Right lobe of liver (tissue), 6 donors: ENCODE measurements around the gene KBTBD3. TPM values are rescaled to one million over a fixed set of nuclear protein-coding genes. Genes with fewer than 3 reads are reported as not detected.

Experiments used
- ATAC-seq, 4 donors: fragments of 200-7000 bp; cut with Tn5 transposase; one replicate each; pipeline ENCODE4 v1.9.1; 2020; ENCODE audit warnings: mild to moderate bottlenecking in 4 of 4, moderate library complexity in 4 of 4
- DNase-seq, 3 donors: peaks; one replicate each; pipeline ENCODE4 v3.0.0-alpha.2; 2020
- H3K27ac ChIP-seq, 3 donors: fragments of 200-600 bp; one replicate each; pipeline ENCODE4 v1.8.0; 2022
- H3K27me3 ChIP-seq, 2 donors: fragments of 200-600 bp; one replicate each; pipeline ENCODE4 v1.8.0; 2022
- H3K36me3 ChIP-seq, 4 donors: fragments of 200-600 bp; sonication (generic) in 1 of 4; one replicate each; pipeline versions ENCODE4 v1.5.1 to v1.8.0; 2017 to 2022; ENCODE audit warnings: control low read depth in 1 of 4
- H3K4me1 ChIP-seq, 4 donors: fragments of 200-600 bp; sonication (generic) in 1 of 4; one replicate each; pipeline versions ENCODE4 v1.5.1 to v1.8.0; 2017 to 2022; ENCODE audit warnings: control low read depth in 1 of 4
- H3K4me3 ChIP-seq, 3 donors: fragments of 200-600 bp; one replicate each; pipeline ENCODE4 v1.8.0; 2022
- H3K9me3 ChIP-seq, 4 donors: fragments of 200-600 bp; sonication (generic) in 1 of 4; one replicate each; pipeline versions ENCODE4 v1.5.1 to v1.8.0; 2017 to 2022; ENCODE audit warnings: control low read depth in 1 of 4
- CTCF ChIP-seq, 4 donors: fragments of 200-600 bp in 3 of 4; fragments of 450-650 bp in 1 of 4; IDR thresholded peaks; one replicate each; pipeline versions ENCODE4 v1.5.1 to v1.8.0; 2016 to 2022; ENCODE audit warnings: antibody characterized with exemption in 4 of 4, mild to moderate bottlenecking in 2 of 4
- POLR2A ChIP-seq: fragments of 450-650 bp; IDR thresholded peaks from one replicate; pipeline ENCODE4 v1.6.1; 2017; ENCODE audit warnings: antibody characterized with exemption, mild to moderate bottlenecking
- WGBS: methylation state at CpG from one replicate; pipeline ENCODE4 v1.1.6; 2018; ENCODE audit warnings: low coverage, low lambda C conversion rate; ENCODE audit not compliant: insufficient coverage; ENCODE audit errors: missing lambda C conversion rate; 5-methylcytosine and 5-hydroxymethylcytosine counted together
- intact Hi-C, 2 donors: fragments of 100-400 bp; cut with DNase I; formaldehyde crosslinking; loops; one replicate each; pipeline versions ENCODE4 v1.11.2 to v1.14.1; 2022
- total RNA-seq, 6 experiments: library from RNA; depleted of rRNA in 2 of 6; stranded (reverse); fragments of >200 nt in 2 of 6; fragmentation: NEBNext Ultra II Directional in 3 of 6; extraction: Animal tissue kit (Norgen Biotek cat#: 25700) in 3 of 6; gene quantifications; one replicate each; pipeline versions ENCODE4 v1.1.0 to v1.2.4, GENCODE V29; 2016 to 2023
- donor health status: DM: no; HTN: yes; CAD: no.
- donor health status: DM: no; HTN: no; CAD: no.
- donor health status: DM: no; HTN: no; CAD: no.
- donor health status: DM: no; HTN: yes; CAD: no.
- donor health status: DM: no; HTN: yes; CAD: no.

Gene KBTBD3
- total RNA-seq, 6 experiments from 2014 or later, result 1.9 to 5.0 (median 2.6) TPM

- H3K36me3 ChIP-seq, result no peaks in the 10 kb centered on the region
- ATAC-seq (peak in 3 of 4 donors; percentile 25 to 74 (median 52)), DNase-seq (no peak)
- TF ChIP-seq POLR2A (no peak), CTCF (IDR thresholded peaks at IDR 0.05) (no peak)
- no peaks in the 10 kb centered on the region for H3K27me3 ChIP-seq
- H3K4me1 ChIP-seq, result no peaks in the 10 kb centered on the region
- intact Hi-C loops, result no loop called here
- WGBS, result 61% methylated on average over 3 of the region's 3 CpGs
- H3K4me3 ChIP-seq, result no peak overlapping the region
- no peaks in the 10 kb centered on the region for H3K9me3 ChIP-seq
- H3K27ac ChIP-seq, result no peak overlapping the region
These were observed 6.5 kb downstream of the KBTBD3 start for GRCh38 chr11:106070606-106071005.

GRCh38 chr11:106063009-106063408 is 14.1 kb downstream of the KBTBD3 start:
- intact Hi-C loops, result no loop called here
- Histone ChIP-seq H3K36me3 (no peaks in the 10 kb centered on the region), H3K4me1 (no peaks in the 10 kb centered on the region), H3K27me3 (no peaks in the 10 kb centered on the region), H3K4me3 (no peak overlapping the region), H3K9me3 (no peaks in the 10 kb centered on the region), H3K27ac (no peak overlapping the region)
- TF ChIP-seq POLR2A, result no peak
- TF ChIP-seq CTCF (IDR thresholded peaks at IDR 0.05), result no peak
- DNase-seq (no peak), ATAC-seq (no peak)

DNA sequence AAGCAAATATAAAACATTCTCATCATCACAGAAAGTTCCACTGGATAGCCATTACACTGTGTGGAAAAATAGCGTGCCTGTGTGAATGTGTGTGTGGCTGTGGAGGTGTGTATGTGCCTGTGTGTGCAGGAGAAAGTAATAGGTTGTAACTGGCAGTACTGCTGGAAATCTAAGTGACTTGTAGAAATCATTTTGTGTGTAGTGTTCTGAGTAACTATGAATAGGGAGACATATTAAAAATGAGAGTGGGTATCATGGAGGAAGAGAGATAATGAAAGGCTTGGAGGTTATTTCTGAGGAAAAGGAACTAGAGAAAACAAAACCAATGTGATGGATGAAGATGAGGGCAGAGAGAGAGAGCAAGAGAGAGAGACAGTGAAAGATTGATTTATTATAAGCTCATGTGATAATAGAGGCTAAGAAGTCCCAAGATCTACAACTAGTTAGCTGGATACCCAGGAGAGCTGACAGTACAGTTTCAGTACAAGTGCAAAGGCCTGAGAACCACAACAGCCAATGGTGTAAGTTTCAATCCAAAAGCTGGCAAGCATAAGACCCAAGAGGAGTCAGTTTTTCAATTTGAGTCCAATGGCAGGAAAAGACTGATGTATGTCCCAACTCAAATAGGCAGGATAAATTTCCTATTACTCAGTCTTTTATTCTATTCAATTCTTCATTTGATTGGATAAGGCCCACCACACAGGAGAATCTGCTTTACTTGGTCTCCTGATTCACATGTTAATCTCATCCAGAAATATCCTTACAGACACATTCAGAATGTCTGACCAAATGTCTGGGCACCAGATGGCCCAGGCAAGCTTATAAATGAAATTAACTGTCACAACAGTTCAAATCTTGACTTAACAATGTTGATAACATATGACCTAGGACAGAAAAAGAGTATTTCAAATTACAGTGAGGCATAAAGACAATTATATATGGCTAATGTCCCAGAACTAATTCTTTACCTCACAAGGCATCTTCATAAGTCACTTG is 14.9 kb downstream of the KBTBD3 start:
- no peaks in the 10 kb centered on the region for H3K36me3 ChIP-seq
- H3K4me3 ChIP-seq, result no peak overlapping the region
- 100% methylated on average over 1 of the region's 1 CpG for WGBS
- no peaks in the 10 kb centered on the region for H3K4me1 ChIP-seq
- no peaks in the 10 kb centered on the region for H3K27me3 ChIP-seq
- no peaks in the 10 kb centered on the region for H3K9me3 ChIP-seq
- DNase-seq (no peak), ATAC-seq (no peak)
- no peak overlapping the region for H3K27ac ChIP-seq
- intact Hi-C loops, result no loop called here
- TF ChIP-seq POLR2A (no peak), CTCF (IDR thresholded peaks at IDR 0.05) (no peak)

DNA sequence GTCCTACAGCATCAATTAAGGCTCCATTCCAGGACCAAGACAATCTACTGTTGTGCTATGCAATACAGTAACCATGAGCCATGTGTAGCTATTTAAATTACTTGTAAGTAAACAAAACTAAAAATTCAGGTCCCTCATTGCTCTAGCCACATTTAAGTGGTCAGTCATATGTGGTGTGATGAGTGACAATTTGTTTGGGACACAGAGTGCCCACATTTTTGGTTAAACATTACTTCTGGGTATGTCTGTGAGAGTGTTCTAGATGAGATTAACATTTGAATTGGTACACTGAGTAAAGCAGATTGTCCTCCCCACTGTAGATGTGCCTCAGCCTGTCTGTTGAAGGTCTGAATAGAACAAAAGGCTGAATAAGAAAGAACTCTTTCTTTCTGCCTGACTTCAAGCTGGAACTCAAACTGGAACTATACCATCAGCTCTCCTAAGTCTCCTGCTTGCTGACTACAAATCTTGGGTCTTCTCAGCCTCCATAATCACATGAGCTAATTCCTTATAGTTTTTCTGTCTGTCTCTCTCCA is 15.8 kb downstream of the KBTBD3 start:
- Histone ChIP-seq H3K4me3 (no peak overlapping the region), H3K36me3 (no peaks in the 10 kb centered on the region), H3K9me3 (no peaks in the 10 kb centered on the region), H3K27me3 (no peaks in the 10 kb centered on the region), H3K27ac (no peak overlapping the region), H3K4me1 (no peaks in the 10 kb centered on the region)
- TF ChIP-seq CTCF (IDR thresholded peaks at IDR 0.05) (no peak), POLR2A (no peak)
- intact Hi-C loops, result no loop called here
- ATAC-seq (no peak), DNase-seq (no peak)
